ENCODE data around the gene OPA1.

DNA sequence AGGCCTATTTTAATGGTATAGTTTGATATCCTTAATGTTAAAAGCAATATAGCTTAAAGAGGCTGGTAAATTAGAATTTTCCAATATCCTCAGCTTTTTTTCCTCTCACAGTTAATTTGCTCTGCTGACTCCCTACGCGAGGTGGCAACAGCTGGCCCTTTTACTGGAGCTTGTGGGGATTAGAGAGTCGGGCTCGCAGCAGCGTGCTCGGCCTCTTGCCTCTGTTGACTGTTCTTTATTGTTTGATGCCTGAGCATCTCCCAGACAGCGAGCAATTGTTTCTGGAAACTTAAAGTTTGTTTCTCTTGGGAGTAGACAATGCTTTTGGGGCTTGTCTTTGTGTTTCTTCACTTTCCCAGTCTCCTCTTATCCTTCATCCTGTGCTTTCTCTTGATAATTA, 80.8 kb downstream of the OPA1 start:
- TF ChIP-seq, protein P1, sequence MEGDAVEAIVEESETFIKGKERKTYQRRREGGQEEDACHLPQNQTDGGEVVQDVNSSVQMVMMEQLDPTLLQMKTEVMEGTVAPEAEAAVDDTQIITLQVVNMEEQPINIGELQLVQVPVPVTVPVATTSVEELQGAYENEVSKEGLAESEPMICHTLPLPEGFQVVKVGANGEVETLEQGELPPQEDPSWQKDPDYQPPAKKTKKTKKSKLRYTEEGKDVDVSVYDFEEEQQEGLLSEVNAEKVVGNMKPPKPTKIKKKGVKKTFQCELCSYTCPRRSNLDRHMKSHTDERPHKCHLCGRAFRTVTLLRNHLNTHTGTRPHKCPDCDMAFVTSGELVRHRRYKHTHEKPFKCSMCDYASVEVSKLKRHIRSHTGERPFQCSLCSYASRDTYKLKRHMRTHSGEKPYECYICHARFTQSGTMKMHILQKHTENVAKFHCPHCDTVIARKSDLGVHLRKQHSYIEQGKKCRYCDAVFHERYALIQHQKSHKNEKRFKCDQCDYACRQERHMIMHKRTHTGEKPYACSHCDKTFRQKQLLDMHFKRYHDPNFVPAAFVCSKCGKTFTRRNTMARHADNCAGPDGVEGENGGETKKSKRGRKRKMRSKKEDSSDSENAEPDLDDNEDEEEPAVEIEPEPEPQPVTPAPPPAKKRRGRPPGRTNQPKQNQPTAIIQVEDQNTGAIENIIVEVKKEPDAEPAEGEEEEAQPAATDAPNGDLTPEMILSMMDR (IDR thresholded peaks at IDR 0.05) = no peak
- no peak for TF ChIP-seq POLR2A (IDR thresholded peaks at IDR 0.05)

All from thyroid gland (tissue), 4 donors.